ENCODE results near the gene NHLRC4. TPM values are rescaled to one million over a fixed set of nuclear protein-coding genes. Genes with fewer than 3 reads are reported as not detected.
A peak's percentile ranks its signal among the peaks of the same experiment; 100 is the strongest.

NHLRC4 gene
- total RNA-seq, 1 experiment from 2014 or later, result 0.12 TPM

DNA sequence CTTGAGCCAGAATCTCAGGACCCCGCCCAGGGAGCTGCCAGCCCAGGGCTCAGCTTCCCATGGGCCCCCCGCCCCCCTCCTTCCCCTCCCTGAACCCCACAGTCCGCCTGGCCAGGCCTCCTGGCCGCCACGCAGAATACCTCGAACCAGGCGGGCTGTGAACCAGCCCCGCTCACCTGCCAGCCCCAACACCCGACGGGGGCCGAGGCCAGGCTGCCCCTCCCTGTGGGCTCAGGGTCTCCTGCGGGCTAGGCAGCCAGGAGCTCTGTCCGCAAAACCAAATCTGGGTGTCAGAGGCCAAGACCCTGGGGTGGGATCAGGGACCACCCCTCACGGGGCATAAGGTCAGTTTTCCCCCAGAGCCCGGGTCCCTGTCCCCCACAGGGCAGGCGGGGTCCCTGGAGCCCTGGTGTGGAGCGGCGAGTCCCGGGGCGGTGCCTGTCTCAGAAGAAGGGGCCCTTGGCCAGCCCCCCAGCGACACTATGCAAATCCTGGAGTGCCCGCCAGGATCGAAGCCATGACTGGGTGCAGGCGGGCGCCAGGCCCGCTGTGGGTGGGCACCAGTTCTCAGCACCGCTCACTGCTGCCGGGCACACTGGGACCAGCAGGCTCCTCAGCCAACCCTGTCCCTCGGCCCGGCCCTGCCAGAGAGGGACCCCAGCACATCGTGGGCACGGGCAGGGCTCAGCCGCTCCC is 13.1 kb upstream of the NHLRC4 start:
- DNase-seq (ENCODE audit: low read depth), result no peak

DNA sequence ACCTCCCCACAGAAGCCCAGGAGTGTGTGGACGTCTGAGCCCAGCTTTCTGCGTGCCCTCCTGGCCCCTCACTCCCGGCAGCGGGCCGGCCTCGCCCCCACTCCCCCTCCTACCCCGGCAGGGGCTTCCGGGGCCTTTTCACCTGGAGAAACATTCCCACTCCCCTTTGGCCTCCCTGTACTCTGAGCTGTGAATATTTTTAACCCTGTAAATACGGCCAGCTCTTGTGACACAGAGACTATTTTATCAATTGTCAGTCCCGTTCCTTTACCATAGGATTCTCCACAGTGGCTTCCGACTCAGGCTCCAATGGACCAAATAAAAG is 12.5 kb upstream of the NHLRC4 start:
- DNase-seq (ENCODE audit: low read depth), result no peak

DNA sequence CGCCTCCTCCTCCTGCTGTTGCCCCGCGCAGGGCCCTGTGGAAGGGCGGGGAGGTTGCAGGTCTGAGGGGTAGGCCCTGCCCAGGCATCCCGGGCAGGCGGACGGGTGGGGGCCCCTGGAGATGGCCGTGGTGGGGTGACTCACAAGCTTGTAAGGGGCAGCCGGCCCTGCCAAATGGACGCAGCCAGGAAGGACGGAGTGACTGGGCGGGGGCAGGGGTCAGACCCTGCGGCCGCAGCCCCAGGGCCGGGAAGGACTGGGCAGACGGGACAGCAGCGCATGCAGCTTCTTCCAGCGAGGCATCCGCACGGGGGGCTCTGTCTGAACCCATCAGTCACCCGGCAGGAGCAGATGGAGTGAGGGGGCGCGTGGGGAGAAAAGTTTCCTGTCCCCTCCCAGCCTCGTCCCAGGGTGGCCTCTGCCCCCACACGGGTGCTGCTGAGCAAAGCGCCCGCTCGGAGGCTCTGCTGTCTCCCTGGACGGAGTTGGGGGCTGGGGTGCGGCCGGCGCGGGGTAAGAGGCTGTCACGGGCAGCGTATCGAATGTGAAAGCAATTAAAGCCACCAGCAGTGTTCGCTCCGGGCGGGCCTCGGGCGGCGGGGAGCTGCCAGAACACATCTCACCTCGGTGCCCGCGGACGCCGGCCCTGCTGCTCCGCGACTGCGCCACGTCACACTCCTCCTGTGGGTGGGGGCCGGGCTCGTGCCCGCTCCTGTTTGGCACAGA is 12.0 kb upstream of the NHLRC4 start:
- DNase-seq (ENCODE audit: low read depth), result peak; percentile 46

DNA sequence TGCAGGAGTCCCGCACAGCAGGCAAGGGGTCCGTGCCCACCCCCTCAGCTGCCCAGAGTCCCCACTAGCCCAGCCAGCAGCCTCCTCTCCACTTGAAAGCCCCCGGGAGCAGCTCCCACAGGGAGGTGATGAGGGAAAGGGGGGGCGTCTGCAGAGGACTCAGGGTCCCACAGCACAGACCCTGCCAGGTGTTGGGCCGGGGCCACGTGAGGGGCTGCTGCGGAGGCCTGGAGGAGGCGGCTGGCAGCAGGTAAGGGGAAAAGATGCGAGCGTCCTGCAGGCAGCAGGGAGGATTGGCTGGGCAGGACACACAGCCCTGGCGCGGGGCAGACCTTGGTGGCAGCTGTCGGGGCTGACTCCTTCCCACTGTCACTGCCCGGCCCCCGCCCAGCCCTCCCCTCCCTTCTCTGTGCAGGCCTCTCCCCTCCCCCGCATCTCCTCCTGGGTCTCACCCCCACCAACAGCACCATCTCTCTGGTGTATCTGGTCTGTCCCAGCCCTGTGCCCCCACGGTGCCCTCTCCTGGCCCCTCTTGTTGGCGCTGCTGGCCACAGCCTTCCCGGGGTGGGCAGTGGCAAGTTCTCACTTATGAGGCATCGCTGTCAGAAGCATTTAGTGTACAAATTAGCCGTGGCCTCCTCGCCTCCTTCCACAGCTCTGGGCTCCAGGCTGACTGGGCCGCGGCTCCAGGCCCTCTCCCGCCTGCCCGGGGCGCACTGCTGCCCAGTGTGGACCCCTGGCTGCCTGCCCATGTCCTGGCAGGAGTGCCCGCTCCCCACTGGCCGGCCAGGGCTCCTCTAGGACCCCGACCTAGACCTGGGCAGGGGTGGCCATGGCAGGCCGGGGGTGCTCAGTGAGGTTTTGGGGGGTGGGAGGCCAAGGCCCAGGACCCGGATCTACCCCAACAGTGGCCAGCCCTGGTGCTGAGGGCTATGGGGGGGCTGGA is 11.0 kb upstream of the NHLRC4 start:
- DNase-seq (ENCODE audit: low read depth), result peak; percentile 12

GRCh38 chr16:556474-557173 is 10.2 kb upstream of the NHLRC4 start:
- no peak for DNase-seq (ENCODE audit: low read depth)

DNA sequence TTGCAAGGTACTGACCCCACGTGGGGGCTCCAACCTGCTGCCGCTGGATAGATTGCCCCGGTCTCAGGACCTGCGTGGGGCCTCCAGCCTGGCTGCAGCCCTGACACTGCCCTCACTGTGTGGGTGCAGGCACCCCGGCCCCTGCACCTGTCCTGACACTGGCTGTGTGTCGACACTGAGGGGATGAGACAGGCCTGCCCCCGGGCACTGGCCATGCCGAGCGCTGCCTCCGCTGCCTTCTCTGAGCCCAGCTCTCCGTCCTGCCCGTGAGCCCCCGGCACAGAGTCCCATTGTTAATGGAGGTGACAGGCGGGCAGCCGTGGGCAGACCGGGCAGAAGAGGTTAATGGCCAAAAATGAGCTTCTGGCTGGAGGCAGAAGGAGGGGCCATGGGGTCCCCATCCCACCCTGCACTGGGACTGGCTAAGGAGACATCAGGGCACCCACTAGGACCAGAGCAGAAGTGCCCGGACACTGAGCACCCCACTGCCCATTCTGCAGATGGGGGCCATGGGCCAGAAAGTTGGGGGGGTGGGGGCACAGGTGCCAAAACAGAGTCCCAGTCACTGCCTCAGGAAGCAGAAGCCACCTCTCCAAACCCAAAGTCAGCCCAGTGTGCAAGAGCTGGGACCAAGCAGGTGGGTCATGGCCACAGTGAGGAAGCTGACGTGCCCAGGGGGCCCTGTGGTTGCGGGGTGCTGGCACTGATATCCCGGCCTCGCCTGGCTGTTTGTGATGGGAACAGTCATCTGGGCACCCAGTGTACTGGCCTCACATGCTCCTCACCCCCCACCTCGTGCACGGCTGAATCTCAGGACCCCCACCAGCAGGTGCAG is 9.1 kb upstream of the NHLRC4 start:
- no peak for DNase-seq (ENCODE audit: low read depth)

DNA sequence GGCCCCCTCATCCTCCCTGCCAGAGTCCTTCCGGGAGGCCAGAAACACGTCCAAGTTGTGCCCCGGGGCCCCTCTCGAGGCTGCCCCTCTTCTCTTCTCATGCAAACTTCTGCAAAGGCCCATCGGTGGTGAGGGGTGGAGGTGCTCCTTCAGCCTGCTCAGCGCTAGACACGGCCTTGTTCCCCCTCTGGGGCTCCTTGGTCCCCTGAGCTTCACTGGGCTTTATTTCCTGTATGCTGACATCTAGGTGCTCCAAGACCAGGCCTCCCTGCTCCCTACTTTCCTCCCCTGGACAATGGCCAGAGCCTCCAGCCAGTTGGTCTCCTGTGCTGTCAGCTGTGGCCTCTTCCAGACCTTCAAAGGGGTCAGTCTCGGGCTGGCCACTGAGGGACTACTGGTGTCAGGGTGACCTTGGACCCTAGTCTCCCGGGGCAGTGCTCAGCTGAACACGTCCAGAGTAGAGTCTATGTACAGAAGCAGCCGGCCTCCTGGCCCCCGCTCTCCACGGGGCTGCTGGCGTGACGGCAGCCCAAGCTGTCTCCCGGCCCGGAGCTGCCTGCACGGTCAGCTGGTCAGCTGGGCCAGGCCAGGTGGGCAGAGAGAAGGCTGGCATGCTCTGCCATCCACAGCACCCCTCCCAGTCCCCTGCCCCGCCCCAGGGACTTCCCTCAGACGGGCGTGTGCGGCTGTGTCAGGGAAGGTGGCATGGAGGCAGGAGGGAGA is 8.3 kb upstream of the NHLRC4 start:
- no peak for DNase-seq (ENCODE audit: low read depth)

DNA sequence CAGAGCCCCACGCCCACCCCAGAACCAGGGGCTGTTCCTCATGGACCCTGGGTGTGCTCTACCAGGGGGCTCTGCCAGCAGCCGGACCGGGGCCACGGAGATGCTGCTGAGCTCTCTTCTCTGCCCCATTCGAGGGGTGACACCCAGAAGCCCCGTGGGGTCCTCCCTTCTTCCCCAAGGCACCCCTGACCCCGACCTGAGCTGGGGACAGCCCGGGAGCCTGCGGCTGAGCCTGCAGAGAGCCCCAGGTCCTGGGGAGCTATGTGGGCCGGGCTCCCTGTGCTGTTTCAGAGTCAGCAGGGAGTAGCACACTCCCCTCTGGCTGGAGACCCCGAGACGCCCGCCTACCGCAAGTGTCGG is 7.8 kb upstream of the NHLRC4 start:
- no peak for DNase-seq (ENCODE audit: low read depth)

- no peak for DNase-seq (ENCODE audit: low read depth)
These were observed 7.2 kb upstream of the NHLRC4 start for GRCh38 chr16:559411-560203.

DNA sequence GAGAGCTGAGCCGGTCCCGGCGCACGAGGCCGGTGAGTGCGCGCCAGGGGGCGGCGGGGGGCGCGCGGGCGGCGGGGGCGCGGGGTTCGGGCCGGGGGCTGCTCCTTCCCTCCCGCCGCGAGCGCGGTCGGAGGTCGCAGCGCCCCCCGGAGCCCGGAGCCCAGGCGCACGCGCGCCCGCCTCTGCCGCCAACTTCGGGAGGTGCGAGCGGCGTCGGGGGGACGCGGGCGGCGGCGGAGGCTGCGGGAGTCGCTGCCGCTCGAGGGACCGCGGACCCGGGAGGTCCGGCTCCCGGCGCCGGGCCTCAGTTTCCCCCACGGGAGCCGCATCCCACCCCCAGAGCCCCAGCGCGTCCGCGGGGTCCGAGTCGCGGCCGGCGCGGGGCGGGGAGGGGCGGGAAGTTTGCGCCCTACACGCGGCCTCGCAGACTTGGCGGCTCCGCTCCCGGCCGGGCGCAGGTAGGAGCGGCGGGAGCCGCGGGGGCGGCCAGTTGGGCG is 6.6 kb upstream of the NHLRC4 start, which contains the start of gene PRR35:
TSS of gene PRR35 (plus strand) at position 191 of the 497 bp plus-strand sequence. CDS start 2,901 bp downstream, outside the sequence.
- no peak for DNase-seq (ENCODE audit: low read depth)

GRCh38 chr16:560701-561412 is 5.9 kb upstream of the NHLRC4 start:
- no peak for DNase-seq (ENCODE audit: low read depth)

DNA sequence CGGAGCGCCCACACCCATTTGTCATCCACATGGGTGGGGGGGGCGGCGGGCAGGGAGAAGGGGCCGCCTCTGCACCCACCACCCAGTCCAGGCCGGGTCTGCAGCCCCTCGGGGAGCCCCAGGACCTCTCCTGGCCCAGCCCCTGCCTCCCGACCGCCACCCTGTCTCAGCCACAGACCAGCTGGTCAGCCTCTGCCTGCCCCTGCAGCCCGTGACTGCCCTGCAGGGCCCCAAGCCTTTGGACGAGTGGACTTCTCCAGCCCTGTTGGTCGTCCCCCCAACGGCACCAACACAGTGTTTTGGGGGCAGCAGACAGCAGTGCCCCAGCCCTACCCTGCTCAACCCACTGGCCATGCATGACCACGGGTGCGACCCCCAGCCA is 5.4 kb upstream of the NHLRC4 start:
- DNase-seq (ENCODE audit: low read depth), result no peak

- DNase-seq (ENCODE audit: low read depth), result no peak
These were observed 4.6 kb upstream of the NHLRC4 start for GRCh38 chr16:561957-562938.

GRCh38 chr16:563072-563644 is 3.6 kb upstream of the NHLRC4 start:
- DNase-seq (ENCODE audit: low read depth), result no peak

DNA sequence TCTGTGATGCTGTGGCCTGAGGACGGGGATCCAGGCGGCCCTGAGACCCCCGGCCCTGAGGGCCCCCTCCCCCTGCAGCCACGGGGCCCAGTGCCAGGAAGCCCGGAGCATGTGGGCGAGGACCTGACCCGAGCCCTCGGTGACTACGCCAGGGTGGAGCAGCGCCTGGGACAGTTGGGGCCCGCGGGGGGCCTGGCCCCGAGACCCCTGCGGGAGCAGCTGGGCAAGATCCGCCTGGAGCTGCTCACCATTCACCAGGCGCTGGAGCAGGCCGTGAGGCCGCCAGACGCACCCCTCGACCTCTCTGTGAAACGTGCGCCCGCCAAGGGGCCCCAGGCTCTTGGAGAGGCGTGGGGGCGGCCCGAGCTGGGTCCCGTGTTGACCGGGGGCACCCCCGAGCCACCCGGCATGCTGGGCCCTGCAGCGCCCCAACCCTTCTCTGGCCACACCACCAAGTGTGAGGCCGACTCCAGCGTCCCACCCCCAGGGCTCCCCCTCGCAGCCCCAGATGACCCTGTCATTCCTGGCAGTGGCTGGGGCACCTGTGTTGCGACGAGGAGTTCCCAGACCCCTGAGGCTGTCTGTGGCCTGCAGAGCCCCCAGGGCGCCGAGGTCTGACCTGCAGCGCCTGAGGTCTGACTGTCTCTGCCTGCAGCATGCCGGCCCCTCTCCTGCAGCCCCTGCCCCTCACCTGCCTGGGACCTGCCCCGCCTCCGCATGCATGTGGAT is 2.0 kb upstream of the NHLRC4 start:
- DNase-seq (ENCODE audit: low read depth), result no peak

All from M059J (cell line).